HS-5 (cell line): ENCODE data around the gene VCAN.

Experiments used
- DNase-seq: peaks from one replicate; pipeline ENCODE4 v3.0.0-alpha.2; 2012; ENCODE audit warnings: low read depth

Gene VCAN

GRCh38 chr5:83469075-83469474, 2.5 kb upstream of the VCAN start:
- no peak for DNase-seq

- no peak for DNase-seq
Observed at GRCh38 chr5:83470526-83471404, 779 bp upstream of the VCAN start.

- no peak for DNase-seq
Observed at GRCh38 chr5:83472213-83472507, 616 bp downstream of the VCAN start.

GRCh38 chr5:83472508-83473345, 1.2 kb downstream of the VCAN start:
- DNase-seq, result no peak

GRCh38 chr5:83473346-83474160, 2.0 kb downstream of the VCAN start:
- DNase-seq, result peak; percentile 87

- DNase-seq, result peak; percentile 66
Observed at GRCh38 chr5:83474161-83474796, 2.7 kb downstream of the VCAN start.

- DNase-seq, result no peak
Observed at GRCh38 chr5:83474991-83475390, 3.4 kb downstream of the VCAN start.

- peak; percentile 71 for DNase-seq
Observed at GRCh38 chr5:83475391-83475863, 3.9 kb downstream of the VCAN start.

- DNase-seq, result no peak
Observed at GRCh38 chr5:83475935-83476814, 4.6 kb downstream of the VCAN start.

- no peak for DNase-seq
Observed at GRCh38 chr5:83482961-83483360, 11.4 kb downstream of the VCAN start.

- no peak for DNase-seq
Observed at GRCh38 chr5:83484294-83484693, 12.8 kb downstream of the VCAN start.

- DNase-seq, result no peak
Observed at GRCh38 chr5:83485842-83486241, 14.3 kb downstream of the VCAN start.

GRCh38 chr5:83487155-83487554, 15.6 kb downstream of the VCAN start:
- DNase-seq, result no peak

- DNase-seq, result no peak
Observed at GRCh38 chr5:83488271-83488670, 16.7 kb downstream of the VCAN start.

GRCh38 chr5:83488821-83489220, 17.3 kb downstream of the VCAN start:
- no peak for DNase-seq

GRCh38 chr5:83490203-83490602, 18.7 kb downstream of the VCAN start:
- DNase-seq, result no peak

GRCh38 chr5:83492331-83492730, 20.8 kb downstream of the VCAN start:
- DNase-seq, result no peak

- DNase-seq, result no peak
Observed at GRCh38 chr5:83493644-83494043, 22.1 kb downstream of the VCAN start.

GRCh38 chr5:83494087-83494620, 22.6 kb downstream of the VCAN start:
- DNase-seq, result no peak

GRCh38 chr5:83494666-83495065, 23.1 kb downstream of the VCAN start:
- no peak for DNase-seq

- DNase-seq, result no peak
Observed at GRCh38 chr5:83496626-83497025, 25.1 kb downstream of the VCAN start.
